H1 (cell line): ENCODE data around the gene DMBX1. TPM values are rescaled to one million over a fixed set of nuclear protein-coding genes. Genes with fewer than 3 reads are reported as not detected.

Experiments used
- CTCF ChIA-PET: fragments of 300-600 bp; sonication (Branson Sonifier 250); formaldehyde crosslinking; loops from one replicate; lab custom pipeline; 2021; ENCODE audit not compliant: partially characterized antibody; lab: Charles Lee
- POLR2A ChIA-PET: fragments of 300-600 bp; sonication (Branson Sonifier 250); formaldehyde crosslinking; loops from one replicate; lab custom pipeline; 2021; ENCODE audit warnings: inconsistent platforms; ENCODE audit not compliant: partially characterized antibody; lab: Charles Lee
- DNase-seq, 2 experiments: peaks; one replicate each; pipeline versions ENCODE4 v3.0.0 to v3.0.0-alpha.2; 2010 to 2022; ENCODE audit warnings: low spot score in 2 of 2, low read depth in 1 of 2, mixed read lengths in 1 of 2
- FAIRE-seq: peaks from 2 replicates; lab custom pipeline; 2011; peaks lifted over from hg19 to GRCh38; lab: Jason Lieb, UNC
- H2AFZ ChIP-seq: 2 replicates; pipeline ENCODE4 v1.8.1; 2012; ENCODE audit warnings: low read length, inconsistent platforms
- H2AK5ac ChIP-seq: 2 replicates; pipeline ENCODE4 v1.6.1; 2013; ENCODE audit warnings: low read depth, low read length
- H2BK120ac ChIP-seq: replicated peaks from 2 replicates; pipeline ENCODE3; 2013; ENCODE audit warnings: low read depth, low read length, inconsistent platforms
- H2BK12ac ChIP-seq: 2 replicates; pipeline ENCODE4 v1.6.1; 2013; ENCODE audit warnings: low read depth, low read length
- H2BK15ac ChIP-seq: 2 replicates; pipeline ENCODE4 v1.6.1; 2013; ENCODE audit warnings: low read length
- H2BK20ac ChIP-seq: 2 replicates; pipeline ENCODE4 v1.6.1; 2013; ENCODE audit warnings: low read length
- H2BK5ac ChIP-seq: 2 replicates; pipeline ENCODE4 v1.6.1; 2013; ENCODE audit warnings: low read depth, low read length
- H3K14ac ChIP-seq: 2 replicates; pipeline ENCODE4 v1.6.1; 2013; ENCODE audit warnings: inconsistent platforms; ENCODE audit not compliant: insufficient read length
- H3K18ac ChIP-seq: 2 replicates; pipeline ENCODE4 v1.6.1; 2013; ENCODE audit warnings: low read length; ENCODE audit errors: extremely low read depth
- H3K23ac ChIP-seq: 2 replicates; pipeline ENCODE4 v1.6.1; 2013; ENCODE audit warnings: inconsistent platforms; ENCODE audit not compliant: insufficient read length
- H3K23me2 ChIP-seq: 2 replicates; pipeline ENCODE4 v1.6.1; 2013; ENCODE audit warnings: low read depth, low read length
- H3K27ac ChIP-seq: 2 replicates; pipeline ENCODE4 v1.6.1; 2011; ENCODE audit warnings: low read depth, low read length, inconsistent platforms
- H3K27me3 ChIP-seq, 4 experiments: replicated peaks in 1 of 4; 1 replicate in 1 of 4; 2 replicates in 3 of 4; pipeline versions ENCODE4 v1.6.1 to v1.8.1; 2011 to 2013; ENCODE audit warnings: low read length in 3 of 4, mild to moderate bottlenecking in 3 of 4, inconsistent platforms in 2 of 4, mixed read lengths in 2 of 4, moderate library complexity in 1 of 4; ENCODE audit not compliant: control insufficient read depth in 3 of 4, insufficient read depth in 3 of 4; ENCODE audit errors: extremely low read depth in 1 of 4
- H3K36me3 ChIP-seq, 4 experiments: 2 replicates each; pipeline versions ENCODE4 v1.6.1 to v1.8.1; 2011 to 2013; ENCODE audit warnings: mild to moderate bottlenecking in 4 of 4, low read length in 3 of 4, moderate library complexity in 2 of 4, control low read depth in 1 of 4, inconsistent platforms in 1 of 4; ENCODE audit not compliant: insufficient read depth in 4 of 4, control insufficient read depth in 2 of 4
- H3K4ac ChIP-seq: replicated peaks from 2 replicates; pipeline ENCODE3; 2013; ENCODE audit warnings: low read length, low read depth, mixed read lengths, inconsistent platforms; ENCODE audit not compliant: insufficient read length
- H3K4me1 ChIP-seq, 4 experiments: replicated peaks in 1 of 4; 1 replicate in 1 of 4; 2 replicates in 3 of 4; pipeline versions ENCODE4 v1.6.1 to v1.8.1; 2011 to 2013; ENCODE audit warnings: low read length in 3 of 4, inconsistent platforms in 2 of 4, mixed read lengths in 1 of 4; ENCODE audit not compliant: insufficient read depth in 4 of 4, control insufficient read depth in 3 of 4
- H3K4me2 ChIP-seq, 2 experiments: 2 replicates each; pipeline versions ENCODE4 v1.6.1 to v1.8.1; 2011 to 2013; ENCODE audit warnings: low read depth in 2 of 2, low read length in 2 of 2, control low read depth in 1 of 2, inconsistent platforms in 1 of 2, mild to moderate bottlenecking in 1 of 2; ENCODE audit not compliant: insufficient read depth in 1 of 2
- H3K4me3 ChIP-seq, 4 experiments: fragments of 200-600, 300-600 bp in 1 of 4; sonication (generic), shearing (Covaris generic), sonication (Bioruptor Twin) in 1 of 4; 2 replicates each; pipeline versions ENCODE4 v1.5.1 to v1.8.1; 2011 to 2016; ENCODE audit warnings: low read length in 4 of 4, low read depth in 3 of 4, control low read depth in 2 of 4, inconsistent platforms in 2 of 4, mild to moderate bottlenecking in 2 of 4, mixed read lengths in 1 of 4, moderate library complexity in 1 of 4; ENCODE audit not compliant: insufficient read depth in 2 of 4; ENCODE audit errors: extremely low read depth in 1 of 4
- H3K56ac ChIP-seq: replicated peaks from 2 replicates; pipeline ENCODE3; 2013; ENCODE audit warnings: low read depth, mild to moderate bottlenecking, mixed read lengths, low read length, inconsistent platforms; ENCODE audit not compliant: insufficient read length
- H3K79me1 ChIP-seq: 2 replicates; pipeline ENCODE4 v1.6.1; 2013; ENCODE audit warnings: low read depth, low read length, control low read depth
- H3K79me2 ChIP-seq, 2 experiments: 2 replicates each; pipeline versions ENCODE4 v1.6.1 to v1.8.1; 2012 to 2013; ENCODE audit warnings: low read length in 2 of 2, mild to moderate bottlenecking in 2 of 2, inconsistent platforms in 1 of 2; ENCODE audit not compliant: insufficient read depth in 2 of 2, control insufficient read depth in 1 of 2
- H3K9ac ChIP-seq, 4 experiments: replicated peaks in 1 of 4; 1 replicate in 1 of 4; 2 replicates in 3 of 4; pipeline versions ENCODE4 v1.6.1 to v1.8.1; 2011 to 2013; ENCODE audit warnings: low read depth in 3 of 4, low read length in 3 of 4, control low read depth in 2 of 4, mild to moderate bottlenecking in 2 of 4, moderate library complexity in 2 of 4, inconsistent platforms in 1 of 4; ENCODE audit errors: extremely low read depth in 1 of 4
- H3K9me3 ChIP-seq, 2 experiments: 2 replicates each; pipeline versions ENCODE4 v1.6.1 to v1.8.1; 2012 to 2013; ENCODE audit warnings: mild to moderate bottlenecking in 2 of 2, moderate library complexity in 2 of 2, control low read depth in 1 of 2, inconsistent platforms in 1 of 2, low read depth in 1 of 2, low read length in 1 of 2, mixed read lengths in 1 of 2; ENCODE audit not compliant: insufficient read depth in 2 of 2
- H4K20me1 ChIP-seq, 2 experiments: replicated peaks in 1 of 2; 2 replicates each; pipeline versions ENCODE3 to v1.8.1; 2011 to 2013; ENCODE audit warnings: inconsistent platforms in 2 of 2, low read length in 2 of 2, mild to moderate bottlenecking in 1 of 2; ENCODE audit not compliant: insufficient read depth in 2 of 2, control insufficient read depth in 1 of 2
- H4K5ac ChIP-seq: 2 replicates; pipeline ENCODE4 v1.6.1; 2013; ENCODE audit warnings: low read length, low read depth, mixed read lengths, inconsistent platforms; ENCODE audit not compliant: insufficient read length
- H4K8ac ChIP-seq: 2 replicates; pipeline ENCODE4 v1.8.0; 2013; ENCODE audit warnings: mild to moderate bottlenecking, moderate library complexity, low read length, inconsistent platforms; ENCODE audit not compliant: insufficient read depth; ENCODE audit errors: extremely low read depth
- H4K91ac ChIP-seq: replicated peaks from 2 replicates; pipeline ENCODE3; 2013; ENCODE audit warnings: low read length, mixed read lengths, inconsistent platforms; ENCODE audit not compliant: insufficient read length
- BRCA1 ChIP-seq: IDR thresholded peaks from 2 replicates; pipeline ENCODE4 v1.6.1; 2012; ENCODE audit warnings: low read depth, low read length, improper control_type of control experiment
- CBX8 ChIP-seq: fragments of 300-800, 300-1000 bp; sonication (generic); IDR thresholded peaks from 2 replicates; pipeline ENCODE4 v1.7.1; 2016; ENCODE audit warnings: low read depth, low read length, borderline replicate concordance
- E2F6 ChIP-seq: IDR thresholded peaks from 2 replicates; pipeline ENCODE4 v1.6.1; 2012; ENCODE audit warnings: inconsistent platforms
- EZH2 ChIP-seq: fragments of 200-600 bp; sonication (generic); IDR thresholded peaks from 2 replicates; pipeline ENCODE4 v1.7.1; 2012; ENCODE audit warnings: low read depth, mild to moderate bottlenecking, moderate library complexity, low read length, inconsistent platforms; ENCODE audit not compliant: severe bottlenecking
- FOSL1 ChIP-seq: IDR thresholded peaks from 2 replicates; pipeline ENCODE4 v1.6.1; 2011; ENCODE audit warnings: mild to moderate bottlenecking, low read depth, low read length, moderate library complexity; ENCODE audit not compliant: insufficient read depth
- GABPA ChIP-seq: IDR thresholded peaks from 2 replicates; pipeline ENCODE4 v1.6.1; 2011; ENCODE audit warnings: mild to moderate bottlenecking, low read length, moderate library complexity, borderline replicate concordance; ENCODE audit not compliant: insufficient read depth
- MAX ChIP-seq: IDR thresholded peaks from 2 replicates; pipeline ENCODE4 v1.6.1; 2012; ENCODE audit warnings: inconsistent platforms
- PHF8 ChIP-seq: fragments of 200-600 bp; sonication (generic); conservative IDR thresholded peaks from 2 replicates; pipeline ENCODE4 v1.7.1; 2012; ENCODE audit warnings: low read depth, mild to moderate bottlenecking, inconsistent platforms, low read length, moderate library complexity
- RXRA ChIP-seq: IDR thresholded peaks from 2 replicates; pipeline ENCODE4 v1.6.1; 2011; ENCODE audit warnings: low read depth, mild to moderate bottlenecking, low read length, moderate library complexity; ENCODE audit not compliant: insufficient read depth
- WGBS, 2 experiments: shearing (Covaris generic) in 1 of 2; methylation state at CpG; one replicate each; pipeline versions ENCODE4 v1.1.6 to v1.1.7; 2013 to 2015; ENCODE audit warnings: low lambda C conversion rate in 2 of 2, mixed read lengths in 2 of 2, inconsistent platforms in 1 of 2, low coverage in 1 of 2, missing lambda C conversion rate in 1 of 2; ENCODE audit not compliant: insufficient replicate concordance in 2 of 2, insufficient coverage in 1 of 2, insufficient read length in 1 of 2; ENCODE audit errors: extremely low coverage in 1 of 2, missing lambda C conversion rate in 1 of 2; 5-methylcytosine and 5-hydroxymethylcytosine counted together
- polyA plus RNA-seq, 7 experiments: library from polyadenylated mRNA; depleted of rRNA in 3 of 7; stranded (reverse) in 5 of 7; unstranded in 2 of 7; fragments of >200 nt in 5 of 7; fragments of 200-250 nt in 2 of 7; gene quantifications; 1 replicate in 5 of 7; 2 replicates in 1 of 7; 4 replicates in 1 of 7; pipeline versions ENCODE4 v1.2.1 to v1.2.3, GENCODE V29; 2011 to 2013; ENCODE audit warnings: missing spikeins in 2 of 7, mixed read lengths in 2 of 7
- total RNA-seq: library from RNA; stranded (reverse); fragmentation: NEBNext Ultra II Directional; extraction: Animal tissue kit (Norgen Biotek cat#: 25700); gene quantifications from 2 replicates; pipeline ENCODE4 v1.2.1, GENCODE V29; 2021

The DMBX1 gene
- total and polyA plus RNA-seq, 2 of the 8 experiments (the other 6 are each of a cell fraction or from before 2014, with no cell fraction given): 0.23 to 0.30 TPM

- WGBS, 2 experiments: 29% methylated on average over 12 of the region's 14 CpGs; no CpG with 5 or more reads in 1 of the 2 experiments
- ChIA-PET CTCF (interaction anchor here (0.8 to 35.6 kb wide), 11 partner anchors 9 to 119 kb away, joined by 3 to 1068 read pairs (median 5); partner anchors contain the start of gene MKNK1), POLR2A (interaction anchor here (0.6 to 1.9 kb wide), 5 partner anchors 10 to 42 kb away, joined by 3 to 9 read pairs (median 3); no protein-coding TSS in a partner anchor)
- Histone ChIP-seq H3K27me3 (peaks cover 57 to 99% (median 90%) of the 10 kb centered on the region in 4 experiments), H3K18ac (peak overlapping the region; percentile 19; the same call in 1 of the 2 replicates), H3K4me3 (peak overlapping the region in 2 of 4 experiments; percentile 26 to 55; a peak in 2 of 8 replicates), H2AFZ (no peak overlapping the region), H3K4me2 (peak overlapping the region; percentile 59 to 64), H3K9ac (no peak overlapping the region), H3K4me1 (peaks cover 8 to 29% (median 18%) of the 10 kb centered on the region in 4 experiments), H2BK12ac (peak overlapping the region; percentile 22; the same call in 1 of the 2 replicates), H2AK5ac (no peak overlapping the region), H2BK5ac (no peak overlapping the region), H2BK15ac (no peak overlapping the region), H3K79me1 (no peaks in the 10 kb centered on the region), H3K36me3 (no peaks in the 10 kb centered on the region), H3K56ac (no peak overlapping the region), H3K4ac (no peak overlapping the region), H3K27ac (no peak overlapping the region), H2BK120ac (no peak overlapping the region), H3K9me3 (no peaks in the 10 kb centered on the region), H3K79me2 (no peaks in the 10 kb centered on the region), H3K23me2 (peaks cover 12% of the 10 kb centered on the region; the same call in 1 of the 2 replicates), H4K20me1 (peaks cover 0 to 12% of the 10 kb centered on the region in 2 experiments), H3K14ac (no peak overlapping the region), H4K5ac (no peak overlapping the region), H3K23ac (no peak overlapping the region), H4K91ac (no peak overlapping the region), H4K8ac (no peak overlapping the region; the same call in 1 of the 2 replicates), H2BK20ac (peak overlapping the region; percentile 80; the same call in 1 of the 2 replicates)
- FAIRE-seq: no peak
- no peak for DNase-seq
- TF ChIP-seq FOSL1 (no peak), CBX8 (no peak), PHF8 (no peak), GABPA (no peak), E2F6 (peak; percentile 92), RXRA (no peak), MAX (peak; percentile 87), BRCA1 (no peak), EZH2 (peak; percentile 63)
Observed at GRCh38 chr1:46484783-46485490, 4.7 kb upstream of the DMBX1 start.
